Measurements from ENCODE around the gene LARP1. TPM values are rescaled to one million over a fixed set of nuclear protein-coding genes. Genes with fewer than 3 reads are reported as not detected.
A peak's percentile ranks its signal among the peaks of the same experiment; 100 is the strongest.

LARP1 gene
- total and polyA plus RNA-seq, 9 of the 15 experiments (the other 6 are each of a cell fraction or from before 2014, with no cell fraction given): 22.6 to 300 (median 92.0) TPM

DNA sequence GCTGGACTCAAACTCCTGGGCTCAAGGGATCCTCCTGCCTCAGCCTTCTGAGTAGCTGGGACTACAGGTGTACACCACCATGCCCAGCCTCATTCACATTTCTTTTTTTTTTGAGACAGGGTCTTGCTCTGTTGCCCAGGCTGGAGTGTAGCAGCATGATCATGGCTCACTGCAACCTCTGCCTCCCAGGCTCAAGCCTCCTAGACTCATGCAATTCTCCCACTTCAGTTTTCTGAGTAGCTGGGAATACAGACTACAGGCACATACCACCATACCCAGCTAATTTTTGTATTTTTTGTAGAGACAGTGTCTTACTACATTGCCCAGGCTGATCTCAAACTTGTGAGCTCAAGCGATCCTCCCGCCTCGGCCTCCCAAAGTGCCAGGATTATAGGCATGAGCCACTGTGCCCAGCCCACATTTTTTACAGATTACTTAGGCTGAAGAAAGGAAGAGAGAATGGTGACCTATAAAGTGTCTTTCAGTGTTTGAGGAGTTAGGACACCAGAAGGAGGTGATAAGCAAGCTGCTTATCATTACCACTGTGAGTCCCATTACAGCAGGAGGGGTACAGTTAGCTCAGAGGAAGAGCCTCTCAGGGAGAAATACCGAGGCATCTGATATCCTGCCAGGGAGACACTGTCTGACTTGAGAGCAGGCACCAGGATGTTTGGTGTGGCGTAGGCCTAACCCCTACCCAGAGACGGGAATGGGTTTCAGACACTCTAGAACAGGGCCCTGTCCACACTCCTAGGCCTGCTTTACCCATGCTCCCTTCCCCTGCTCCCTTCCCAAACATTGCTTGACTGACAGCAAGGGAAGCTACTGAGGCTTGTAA lies 85.5 kb downstream of the LARP1 start (continued):
- TF ChIP-seq, protein P1, sequence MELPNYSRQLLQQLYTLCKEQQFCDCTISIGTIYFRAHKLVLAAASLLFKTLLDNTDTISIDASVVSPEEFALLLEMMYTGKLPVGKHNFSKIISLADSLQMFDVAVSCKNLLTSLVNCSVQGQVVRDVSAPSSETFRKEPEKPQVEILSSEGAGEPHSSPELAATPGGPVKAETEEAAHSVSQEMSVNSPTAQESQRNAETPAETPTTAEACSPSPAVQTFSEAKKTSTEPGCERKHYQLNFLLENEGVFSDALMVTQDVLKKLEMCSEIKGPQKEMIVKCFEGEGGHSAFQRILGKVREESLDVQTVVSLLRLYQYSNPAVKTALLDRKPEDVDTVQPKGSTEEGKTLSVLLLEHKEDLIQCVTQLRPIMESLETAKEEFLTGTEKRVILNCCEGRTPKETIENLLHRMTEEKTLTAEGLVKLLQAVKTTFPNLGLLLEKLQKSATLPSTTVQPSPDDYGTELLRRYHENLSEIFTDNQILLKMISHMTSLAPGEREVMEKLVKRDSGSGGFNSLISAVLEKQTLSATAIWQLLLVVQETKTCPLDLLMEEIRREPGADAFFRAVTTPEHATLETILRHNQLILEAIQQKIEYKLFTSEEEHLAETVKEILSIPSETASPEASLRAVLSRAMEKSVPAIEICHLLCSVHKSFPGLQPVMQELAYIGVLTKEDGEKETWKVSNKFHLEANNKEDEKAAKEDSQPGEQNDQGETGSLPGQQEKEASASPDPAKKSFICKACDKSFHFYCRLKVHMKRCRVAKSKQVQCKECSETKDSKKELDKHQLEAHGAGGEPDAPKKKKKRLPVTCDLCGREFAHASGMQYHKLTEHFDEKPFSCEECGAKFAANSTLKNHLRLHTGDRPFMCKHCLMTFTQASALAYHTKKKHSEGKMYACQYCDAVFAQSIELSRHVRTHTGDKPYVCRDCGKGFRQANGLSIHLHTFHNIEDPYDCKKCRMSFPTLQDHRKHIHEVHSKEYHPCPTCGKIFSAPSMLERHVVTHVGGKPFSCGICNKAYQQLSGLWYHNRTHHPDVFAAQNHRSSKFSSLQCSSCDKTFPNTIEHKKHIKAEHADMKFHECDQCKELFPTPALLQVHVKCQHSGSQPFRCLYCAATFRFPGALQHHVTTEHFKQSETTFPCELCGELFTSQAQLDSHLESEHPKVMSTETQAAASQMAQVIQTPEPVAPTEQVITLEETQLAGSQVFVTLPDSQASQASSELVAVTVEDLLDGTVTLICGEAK (IDR thresholded peaks at IDR 0.05): no peak
- TF ChIP-seq, protein P1 (CRISPR knock-in tag; IDR thresholded peaks at IDR 0.05): no peak
- TF ChIP-seq ZNF324 (CRISPR knock-in tag; IDR thresholded peaks at IDR 0.05) (no peak), MEF2A (IDR thresholded peaks at IDR 0.05; ENCODE audit: control insufficient read depth, low read depth, low read length) (0 out of 2 replicates have a peak, but pooled peaks have one; percentile 5), ZNF121 (CRISPR knock-in tag; conservative IDR thresholded peaks at IDR 0.05) (peak; percentile 92), JUND (IDR thresholded peaks at IDR 0.05; ENCODE audit: borderline replicate concordance, low read depth, low read length) (peak; percentile 84), JUND (tag; IDR thresholded peaks at IDR 0.05; ENCODE audit: borderline replicate concordance, low read depth, low read length) (peak; percentile 78; the same call in 2 of the 3 replicates), MECOM (CRISPR knock-in tag; IDR thresholded peaks at IDR 0.05) (peak; percentile 72; the same call in 1 of the 2 replicates), POLR2AphosphoS5 (IDR thresholded peaks at IDR 0.05; ENCODE audit: control insufficient read depth, insufficient read depth, low read depth, low read length) (peak; percentile 96), DMBX1 (CRISPR knock-in tag; IDR thresholded peaks at IDR 0.05; ENCODE audit: borderline replicate concordance) (peak; percentile 68; the same call in 1 of the 2 replicates), CTBP1 (IDR thresholded peaks at IDR 0.05; ENCODE audit: borderline replicate concordance) (peak; percentile 90), SETDB1 (IDR thresholded peaks at IDR 0.05; ENCODE audit: low read length) (no peak), ILK (tag; IDR thresholded peaks at IDR 0.05; ENCODE audit: borderline replicate concordance, low read depth) (no peak), GABPB1 (CRISPR knock-in tag; IDR thresholded peaks at IDR 0.05) (0 out of 2 replicates have a peak, but pooled peaks have one; percentile 23), ZBTB8A (IDR thresholded peaks at IDR 0.05; ENCODE audit: partially characterized antibody) (no peak)
- TF ChIP-seq, protein P2, sequence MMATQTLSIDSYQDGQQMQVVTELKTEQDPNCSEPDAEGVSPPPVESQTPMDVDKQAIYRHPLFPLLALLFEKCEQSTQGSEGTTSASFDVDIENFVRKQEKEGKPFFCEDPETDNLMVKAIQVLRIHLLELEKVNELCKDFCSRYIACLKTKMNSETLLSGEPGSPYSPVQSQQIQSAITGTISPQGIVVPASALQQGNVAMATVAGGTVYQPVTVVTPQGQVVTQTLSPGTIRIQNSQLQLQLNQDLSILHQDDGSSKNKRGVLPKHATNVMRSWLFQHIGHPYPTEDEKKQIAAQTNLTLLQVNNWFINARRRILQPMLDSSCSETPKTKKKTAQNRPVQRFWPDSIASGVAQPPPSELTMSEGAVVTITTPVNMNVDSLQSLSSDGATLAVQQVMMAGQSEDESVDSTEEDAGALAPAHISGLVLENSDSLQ (IDR thresholded peaks at IDR 0.05): peak; percentile 91
- TF ChIP-seq, protein P3, sequence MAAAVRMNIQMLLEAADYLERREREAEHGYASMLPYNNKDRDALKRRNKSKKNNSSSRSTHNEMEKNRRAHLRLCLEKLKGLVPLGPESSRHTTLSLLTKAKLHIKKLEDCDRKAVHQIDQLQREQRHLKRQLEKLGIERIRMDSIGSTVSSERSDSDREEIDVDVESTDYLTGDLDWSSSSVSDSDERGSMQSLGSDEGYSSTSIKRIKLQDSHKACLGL (CRISPR knock-in tag; IDR thresholded peaks at IDR 0.05; ENCODE audit: borderline replicate concordance, poor library complexity, severe bottlenecking): no peak
